ENCODE data around the gene SAP30BP. TPM values are rescaled to one million over a fixed set of nuclear protein-coding genes. Genes with fewer than 3 reads are reported as not detected.

The SAP30BP gene
- total RNA-seq, 2 donors from 2014 or later, result 28.5 to 44.6 TPM

GRCh38 chr17:75646638-75646992 is 20.5 kb upstream of the SAP30BP start:
- no peaks in the 10 kb centered on the region for H3K9me3 ChIP-seq
- H3K4me3 ChIP-seq, result no peak overlapping the region
- TF ChIP-seq, protein P1, sequence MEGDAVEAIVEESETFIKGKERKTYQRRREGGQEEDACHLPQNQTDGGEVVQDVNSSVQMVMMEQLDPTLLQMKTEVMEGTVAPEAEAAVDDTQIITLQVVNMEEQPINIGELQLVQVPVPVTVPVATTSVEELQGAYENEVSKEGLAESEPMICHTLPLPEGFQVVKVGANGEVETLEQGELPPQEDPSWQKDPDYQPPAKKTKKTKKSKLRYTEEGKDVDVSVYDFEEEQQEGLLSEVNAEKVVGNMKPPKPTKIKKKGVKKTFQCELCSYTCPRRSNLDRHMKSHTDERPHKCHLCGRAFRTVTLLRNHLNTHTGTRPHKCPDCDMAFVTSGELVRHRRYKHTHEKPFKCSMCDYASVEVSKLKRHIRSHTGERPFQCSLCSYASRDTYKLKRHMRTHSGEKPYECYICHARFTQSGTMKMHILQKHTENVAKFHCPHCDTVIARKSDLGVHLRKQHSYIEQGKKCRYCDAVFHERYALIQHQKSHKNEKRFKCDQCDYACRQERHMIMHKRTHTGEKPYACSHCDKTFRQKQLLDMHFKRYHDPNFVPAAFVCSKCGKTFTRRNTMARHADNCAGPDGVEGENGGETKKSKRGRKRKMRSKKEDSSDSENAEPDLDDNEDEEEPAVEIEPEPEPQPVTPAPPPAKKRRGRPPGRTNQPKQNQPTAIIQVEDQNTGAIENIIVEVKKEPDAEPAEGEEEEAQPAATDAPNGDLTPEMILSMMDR (IDR thresholded peaks at IDR 0.05), result no peak
- H3K27ac ChIP-seq, result no peak overlapping the region
- H3K36me3 ChIP-seq, result peaks cover 11% of the 10 kb centered on the region
- H3K27me3 ChIP-seq, result no peaks in the 10 kb centered on the region
- peaks cover 0 to 7% of the 10 kb centered on the region in 2 donors for H3K4me1 ChIP-seq
- DNase-seq (ENCODE audit: low spot score), result no peak

DNA sequence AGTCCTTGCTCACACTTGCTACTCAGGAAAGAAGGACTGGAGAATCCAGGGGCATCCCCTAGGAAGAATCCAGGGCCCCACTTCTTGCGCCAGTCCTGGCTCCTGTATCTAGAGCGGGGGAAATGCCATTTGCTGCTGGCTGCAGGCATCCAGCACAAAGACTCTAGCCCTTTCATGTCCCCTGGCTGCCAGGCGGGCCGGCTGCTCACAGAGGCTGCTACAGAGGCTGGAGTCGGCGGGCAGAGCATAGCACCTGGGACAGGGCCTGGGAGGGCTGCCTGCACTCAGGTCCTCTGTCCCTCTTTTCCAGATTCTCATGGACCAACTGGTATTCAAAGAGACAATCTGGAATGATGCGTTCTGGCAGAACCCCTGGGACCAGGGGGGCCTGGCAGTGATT is 20.1 kb upstream of the SAP30BP start:
- Histone ChIP-seq H3K4me3 (no peak overlapping the region), H3K27me3 (no peaks in the 10 kb centered on the region), H3K36me3 (peaks cover 11% of the 10 kb centered on the region), H3K4me1 (peaks cover 0 to 3% of the 10 kb centered on the region in 2 donors), H3K27ac (no peak overlapping the region), H3K9me3 (no peaks in the 10 kb centered on the region)
- DNase-seq (ENCODE audit: low spot score), result no peak
- TF ChIP-seq, protein P1 (IDR thresholded peaks at IDR 0.05), result no peak

- no peaks in the 10 kb centered on the region for H3K9me3 ChIP-seq
- H3K4me3 ChIP-seq, result no peak overlapping the region
- TF ChIP-seq, protein P1 (IDR thresholded peaks at IDR 0.05), result no peak
- H3K36me3 ChIP-seq, result peaks cover 11% of the 10 kb centered on the region
- no peaks in the 10 kb centered on the region for H3K4me1 ChIP-seq
- H3K27me3 ChIP-seq, result no peaks in the 10 kb centered on the region
- DNase-seq (ENCODE audit: low spot score), result no peak
- no peak overlapping the region for H3K27ac ChIP-seq
Measured at GRCh38 chr17:75647921-75648320, 19.2 kb upstream of the SAP30BP start.

GRCh38 chr17:75649687-75650086 is 17.5 kb upstream of the SAP30BP start:
- H3K27ac ChIP-seq, result no peak overlapping the region
- H3K36me3 ChIP-seq, result peaks cover 11% of the 10 kb centered on the region
- DNase-seq (ENCODE audit: low spot score), result no peak
- TF ChIP-seq, protein P1 (IDR thresholded peaks at IDR 0.05), result no peak
- no peaks in the 10 kb centered on the region for H3K9me3 ChIP-seq
- no peak overlapping the region for H3K4me3 ChIP-seq
- no peaks in the 10 kb centered on the region for H3K4me1 ChIP-seq
- no peaks in the 10 kb centered on the region for H3K27me3 ChIP-seq

- TF ChIP-seq, protein P1 (IDR thresholded peaks at IDR 0.05), result no peak
- H3K27me3 ChIP-seq, result no peaks in the 10 kb centered on the region
- H3K4me1 ChIP-seq, result no peaks in the 10 kb centered on the region
- H3K9me3 ChIP-seq, result no peaks in the 10 kb centered on the region
- no peak for DNase-seq (ENCODE audit: low spot score)
- H3K4me3 ChIP-seq, result no peak overlapping the region
- no peak overlapping the region for H3K27ac ChIP-seq
- peaks cover 13% of the 10 kb centered on the region for H3K36me3 ChIP-seq
Measured at GRCh38 chr17:75650874-75651273, 16.3 kb upstream of the SAP30BP start.

DNA sequence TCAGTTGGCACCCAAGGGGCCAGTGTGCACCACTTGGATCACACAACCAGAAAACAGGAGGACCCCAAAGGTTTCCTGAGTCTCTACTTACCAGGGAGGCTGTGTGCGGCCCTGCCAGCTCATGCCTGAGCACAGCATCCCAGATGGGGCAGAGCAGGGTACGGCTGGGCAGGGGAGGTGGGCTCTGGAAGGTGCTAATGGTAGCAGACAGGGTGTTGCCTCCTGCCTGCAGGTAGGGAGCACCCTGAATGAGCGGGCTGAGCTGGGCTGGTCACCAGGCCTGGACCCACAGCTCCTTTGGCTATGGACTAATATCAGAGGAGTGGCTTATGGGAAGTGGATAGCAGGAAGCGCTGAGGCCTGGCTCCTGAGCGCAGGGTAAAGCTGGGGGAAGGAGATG is 14.8 kb upstream of the SAP30BP start:
- TF ChIP-seq, protein P1 (IDR thresholded peaks at IDR 0.05), result no peak
- H3K27ac ChIP-seq, result no peak overlapping the region
- H3K4me1 ChIP-seq, result no peaks in the 10 kb centered on the region
- H3K27me3 ChIP-seq, result no peaks in the 10 kb centered on the region
- no peak overlapping the region for H3K4me3 ChIP-seq
- H3K36me3 ChIP-seq, result peaks cover 16% of the 10 kb centered on the region
- DNase-seq (ENCODE audit: low spot score), result no peak
- H3K9me3 ChIP-seq, result no peaks in the 10 kb centered on the region
